CD4-positive, alpha-beta T cell (primary cell): ENCODE measurements around the gene OTOGL. TPM values are rescaled to one million over a fixed set of nuclear protein-coding genes. Genes with fewer than 3 reads are reported as not detected.

Source experiments
- ATAC-seq: fragments of 200-7000 bp; cut with Tn5 transposase; one replicate; pipeline ENCODE4 v1.10.0; 2022; ENCODE audit warnings: mild to moderate bottlenecking; ENCODE audit not compliant: poor library complexity
- CTCF ChIA-PET: fragments of 350-600 bp; sonication (Branson Sonifier 250); formaldehyde crosslinking; loops from one replicate; lab custom pipeline; 2021; ENCODE audit warnings: antibody characterized with exemption, inconsistent platforms; lab: Charles Lee
- POLR2A ChIA-PET: fragments of 350-600 bp; sonication (Branson Sonifier 250); formaldehyde crosslinking; loops from one replicate; lab custom pipeline; 2021; ENCODE audit warnings: antibody characterized with exemption, inconsistent platforms; lab: Charles Lee
- DNase-seq, 14 experiments: peaks; one replicate each; pipeline ENCODE4 v3.0.0-alpha.2; 2013 to 2020; ENCODE audit warnings: mixed read lengths in 2 of 14
- H3K27ac ChIP-seq, 2 donors: one replicate each; pipeline versions ENCODE4 v1.5.1 to v1.7.0; 2013; ENCODE audit warnings: low read length in 2 of 2, low read depth in 1 of 2, mild to moderate bottlenecking in 1 of 2
- H3K27me3 ChIP-seq, 2 experiments: 1 replicate in 1 of 2; 2 replicates in 1 of 2; pipeline versions ENCODE4 v1.6.1 to v1.7.0; 2013; ENCODE audit warnings: low read length in 2 of 2, control low read depth in 1 of 2, mild to moderate bottlenecking in 1 of 2, moderate library complexity in 1 of 2; ENCODE audit not compliant: insufficient read depth in 2 of 2, control insufficient read depth in 1 of 2
- H3K36me3 ChIP-seq: one replicate; pipeline ENCODE4 v1.6.1; 2013; ENCODE audit warnings: low read length, control low read depth; ENCODE audit not compliant: insufficient read depth
- H3K4me1 ChIP-seq: one replicate; pipeline ENCODE4 v1.6.1; 2013; ENCODE audit warnings: low read length, control low read depth; ENCODE audit not compliant: insufficient read depth
- H3K4me3 ChIP-seq: one replicate; pipeline ENCODE4 v1.5.1; 2013; ENCODE audit warnings: mild to moderate bottlenecking, low read length, moderate library complexity
- H3K9me3 ChIP-seq, 2 experiments: 1 replicate in 1 of 2; 2 replicates in 1 of 2; pipeline versions ENCODE4 v1.6.1 to v1.7.0; 2013; ENCODE audit warnings: low read length in 2 of 2, mild to moderate bottlenecking in 2 of 2, control low read depth in 1 of 2, moderate library complexity in 1 of 2; ENCODE audit not compliant: control insufficient read depth in 1 of 2, insufficient read depth in 1 of 2
- H3K27ac Mint-ChIP-seq: one replicate; pipeline ENCODE4 v1.8.0; 2020; ENCODE audit warnings: mixed read lengths
- H3K27me3 Mint-ChIP-seq: one replicate; pipeline ENCODE4 v1.8.0; 2021; ENCODE audit warnings: mixed read lengths
- H3K36me3 Mint-ChIP-seq: one replicate; pipeline ENCODE4 v1.8.0; 2021; ENCODE audit warnings: low read depth, mixed read lengths
- H3K4me1 Mint-ChIP-seq: one replicate; pipeline ENCODE4 v1.8.0; 2021; ENCODE audit warnings: low read depth, mixed read lengths
- H3K4me3 Mint-ChIP-seq: one replicate; pipeline ENCODE4 v1.8.0; 2020; ENCODE audit warnings: mild to moderate bottlenecking, mixed read lengths
- H3K9me3 Mint-ChIP-seq: one replicate; pipeline ENCODE4 v1.8.0; 2020; ENCODE audit warnings: mixed read lengths
- CTCF ChIP-seq: fragments of 200-600 bp; IDR thresholded peaks from one replicate; pipeline ENCODE4 v1.8.0; 2022; ENCODE audit warnings: antibody characterized with exemption, mild to moderate bottlenecking
- intact Hi-C, 2 experiments: fragments of 100-400 bp; cut with DNase I in 1 of 2; cut with micrococcal nuclease in 1 of 2; formaldehyde crosslinking; loops; one replicate each; pipeline versions ENCODE4 v1.15.1 to v1.9.0; 2023 to 2025; cut with DNase I, micrococcal nuclease
- total RNA-seq, 174 experiments: library from RNA in 2 of 174; stranded (reverse) in 2 of 174; gene quantifications; one replicate each; pipeline ENCODE4 v1.2.3 and lab custom pipeline; 2021 to 2026

The OTOGL gene
- total RNA-seq, 2 experiments from 2014 or later: not detected

GRCh38 chr12:80187660-80188090 is 88.3 kb downstream of the OTOGL start:
- Histone ChIP-seq H3K36me3 (no peaks in the 10 kb centered on the region), H3K4me1 (no peaks in the 10 kb centered on the region), H3K27me3 (no peaks in the 10 kb centered on the region), H3K4me3 (no peak overlapping the region), H3K9me3 (no peaks in the 10 kb centered on the region), H3K27ac (no peak overlapping the region)
- Mint-ChIP-seq H3K4me1 (no peaks in the 10 kb centered on the region), H3K9me3 (no peaks in the 10 kb centered on the region), H3K27me3 (peaks cover 5% of the 10 kb centered on the region), H3K36me3 (no peaks in the 10 kb centered on the region), H3K27ac (no peak overlapping the region), H3K4me3 (no peak overlapping the region)
- CTCF ChIA-PET: interaction anchor here (0.6 to 0.9 kb wide), 2 partner anchors 11 to 153 kb away, joined by 3 read pairs; no protein-coding TSS in a partner anchor
- intact Hi-C loops: loop anchor here (5.0 to 10.0 kb wide), 4 partner anchors 133 to 633 kb away; no protein-coding TSS in a partner anchor
- POLR2A ChIA-PET: no interaction called here
- no peak for TF ChIP-seq CTCF
- no peak for ATAC-seq
- no peak for DNase-seq

GRCh38 chr12:80188576-80188975 is 89.2 kb downstream of the OTOGL start:
- Mint-ChIP-seq H3K9me3 (no peaks in the 10 kb centered on the region), H3K4me1 (no peaks in the 10 kb centered on the region), H3K4me3 (no peak overlapping the region), H3K27me3 (peaks cover 5% of the 10 kb centered on the region), H3K36me3 (no peaks in the 10 kb centered on the region), H3K27ac (no peak overlapping the region)
- H3K4me3 ChIP-seq: no peak overlapping the region
- no peaks in the 10 kb centered on the region for H3K4me1 ChIP-seq
- H3K36me3 ChIP-seq: no peaks in the 10 kb centered on the region
- no peak overlapping the region for H3K27ac ChIP-seq
- no peak for ATAC-seq
- no peak for DNase-seq
- no peaks in the 10 kb centered on the region for H3K27me3 ChIP-seq
- no peak for TF ChIP-seq CTCF
- intact Hi-C loops: loop anchor here (5.0 to 10.0 kb wide), 4 partner anchors 134 to 634 kb away; no protein-coding TSS in a partner anchor
- POLR2A ChIA-PET: no interaction called here
- CTCF ChIA-PET: no interaction called here
- no peaks in the 10 kb centered on the region for H3K9me3 ChIP-seq

DNA sequence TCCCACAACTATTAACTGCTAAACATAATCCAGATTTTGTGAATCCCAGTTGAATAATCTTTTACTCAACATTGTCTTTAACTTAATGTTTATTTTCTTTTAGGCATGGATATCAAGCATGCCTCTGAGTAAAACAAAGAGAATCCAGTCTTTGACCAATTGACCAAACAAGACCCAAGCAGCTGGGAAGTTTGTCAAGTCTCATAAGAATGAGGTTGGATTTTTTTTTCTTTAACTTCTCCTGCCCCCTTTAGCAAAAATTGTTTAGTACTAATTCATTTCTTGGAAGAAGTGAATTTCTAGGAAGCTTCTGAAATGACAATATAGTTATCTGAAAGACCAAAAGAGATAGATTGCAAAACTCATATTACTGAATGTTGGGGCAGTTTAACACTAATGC is 89.9 kb downstream of the OTOGL start:
- Histone ChIP-seq H3K27me3 (no peaks in the 10 kb centered on the region), H3K4me3 (no peak overlapping the region), H3K9me3 (no peaks in the 10 kb centered on the region), H3K4me1 (no peaks in the 10 kb centered on the region), H3K27ac (no peak overlapping the region), H3K36me3 (no peaks in the 10 kb centered on the region)
- DNase-seq (no peak), ATAC-seq (no peak)
- H3K27me3 Mint-ChIP-seq: peaks cover 5% of the 10 kb centered on the region
- H3K4me3 Mint-ChIP-seq: no peak overlapping the region
- H3K36me3 Mint-ChIP-seq: no peaks in the 10 kb centered on the region
- intact Hi-C loops: loop anchor here (5.0 to 10.0 kb wide), 4 partner anchors 134 to 634 kb away; no protein-coding TSS in a partner anchor
- H3K9me3 Mint-ChIP-seq: no peaks in the 10 kb centered on the region
- ChIA-PET POLR2A (no interaction called here), CTCF (no interaction called here)
- H3K4me1 Mint-ChIP-seq: no peaks in the 10 kb centered on the region
- no peak for TF ChIP-seq CTCF
- no peak overlapping the region for H3K27ac Mint-ChIP-seq
